Natural killer cell (primary cell): ENCODE data around the gene GAS6. TPM values are rescaled to one million over a fixed set of nuclear protein-coding genes. Genes with fewer than 3 reads are reported as not detected.
"Not testable (repeated sequence)": the region's sequence is repeated elsewhere in the genome, so short reads cannot be mapped to it uniquely, and the experiment has no call there.

ENCODE experiments used
- ATAC-seq, 3 donors: fragments of 150-1000 bp in 2 of 3; fragments of 200-7000 bp in 1 of 3; cut with Tn5 transposase; 1 replicate in 1 of 3; 2 replicates in 2 of 3; pipeline ENCODE4 v1.10.0; 2021; ENCODE audit warnings: mild to moderate bottlenecking in 2 of 3, moderate library complexity in 2 of 3
- DNase-seq, 2 donors: peaks; one replicate each; pipeline versions ENCODE4 v3.0.0 to v3.0.0-alpha.2; 2013 to 2021; ENCODE audit warnings: mixed read lengths in 1 of 2
- H3K27ac ChIP-seq: one replicate; pipeline ENCODE4 v1.5.1; 2013; ENCODE audit warnings: mild to moderate bottlenecking, low read length
- H3K27me3 ChIP-seq: one replicate; pipeline ENCODE4 v1.6.1; 2013; ENCODE audit warnings: low read length; ENCODE audit not compliant: control insufficient read depth, insufficient read depth
- H3K36me3 ChIP-seq: one replicate; pipeline ENCODE4 v1.6.1; 2013; ENCODE audit warnings: low read length; ENCODE audit not compliant: control insufficient read depth, insufficient read depth
- H3K4me1 ChIP-seq: one replicate; pipeline ENCODE4 v1.6.1; 2013; ENCODE audit warnings: low read length; ENCODE audit not compliant: control insufficient read depth, insufficient read depth
- H3K4me3 ChIP-seq: one replicate; pipeline ENCODE4 v1.5.1; 2013; ENCODE audit warnings: low read length
- H3K9me3 ChIP-seq: one replicate; pipeline ENCODE4 v1.6.1; 2013; ENCODE audit warnings: low read length; ENCODE audit not compliant: control insufficient read depth, insufficient read depth
- H3K27ac Mint-ChIP-seq, 2 donors: one replicate each; pipeline ENCODE4 v1.8.0; 2022; ENCODE audit warnings: mild to moderate bottlenecking in 2 of 2, mixed read lengths in 2 of 2, moderate library complexity in 1 of 2
- H3K27me3 Mint-ChIP-seq, 2 donors: one replicate each; pipeline ENCODE4 v1.8.0; 2022; ENCODE audit warnings: low read depth in 2 of 2, mixed read lengths in 2 of 2
- H3K36me3 Mint-ChIP-seq: one replicate; pipeline ENCODE4 v1.8.0; 2022; ENCODE audit warnings: mixed read lengths
- H3K4me1 Mint-ChIP-seq, 2 donors: one replicate each; pipeline ENCODE4 v1.8.0; 2022; ENCODE audit warnings: mixed read lengths in 2 of 2
- H3K4me3 Mint-ChIP-seq: one replicate; pipeline ENCODE4 v1.8.0; 2022; ENCODE audit warnings: mild to moderate bottlenecking, moderate library complexity, mixed read lengths
- H3K9me3 Mint-ChIP-seq, 2 donors: one replicate each; pipeline ENCODE4 v1.8.0; 2022; ENCODE audit warnings: mixed read lengths in 2 of 2
- WGBS: methylation state at CpG from one replicate; pipeline ENCODE4 v1.1.7; 2013; ENCODE audit warnings: missing lambda C conversion rate; ENCODE audit not compliant: insufficient coverage; 5-methylcytosine and 5-hydroxymethylcytosine counted together
- intact Hi-C: fragments of 100-400 bp; cut with micrococcal nuclease; formaldehyde crosslinking; loops from one replicate; pipeline ENCODE4 v1.14.2; 2022
- total RNA-seq, 4 donors: library from RNA; stranded (reverse); fragments of 120-200 nt in 1 of 4; gene quantifications; one replicate each; pipeline versions ENCODE4 v1.2.3 to v1.2.4, GENCODE V29; 2013 to 2022
- TF ChIP-seq, protein P1 (sequence below): fragments of 200-600 bp; IDR thresholded peaks from one replicate; pipeline ENCODE4 v1.8.0; 2022; ENCODE audit warnings: antibody characterized with exemption

GAS6 gene
- total RNA-seq = 1 to 10 TPM in 1 of 3 donors, under 1 TPM in 2; 0.40 to 1.4 (median 0.41) TPM
- 2.5 TPM for total RNA-seq (2013)

- Mint-ChIP-seq H3K4me3 (peak within 1 kb of the TSS; percentile 70), H3K36me3 (no peaks in the 10 kb centered on the region), H3K27ac (no peak within 1 kb of the TSS), H3K27me3 (peaks cover 44 to 46% of the 10 kb centered on the region in 2 donors), H3K4me1 (peaks cover 5 to 16% of the 10 kb centered on the region in 2 donors), H3K9me3 (no peaks in the 10 kb centered on the region)
- DNase-seq = peak; percentile 16 to 51
- TF ChIP-seq, protein P1, sequence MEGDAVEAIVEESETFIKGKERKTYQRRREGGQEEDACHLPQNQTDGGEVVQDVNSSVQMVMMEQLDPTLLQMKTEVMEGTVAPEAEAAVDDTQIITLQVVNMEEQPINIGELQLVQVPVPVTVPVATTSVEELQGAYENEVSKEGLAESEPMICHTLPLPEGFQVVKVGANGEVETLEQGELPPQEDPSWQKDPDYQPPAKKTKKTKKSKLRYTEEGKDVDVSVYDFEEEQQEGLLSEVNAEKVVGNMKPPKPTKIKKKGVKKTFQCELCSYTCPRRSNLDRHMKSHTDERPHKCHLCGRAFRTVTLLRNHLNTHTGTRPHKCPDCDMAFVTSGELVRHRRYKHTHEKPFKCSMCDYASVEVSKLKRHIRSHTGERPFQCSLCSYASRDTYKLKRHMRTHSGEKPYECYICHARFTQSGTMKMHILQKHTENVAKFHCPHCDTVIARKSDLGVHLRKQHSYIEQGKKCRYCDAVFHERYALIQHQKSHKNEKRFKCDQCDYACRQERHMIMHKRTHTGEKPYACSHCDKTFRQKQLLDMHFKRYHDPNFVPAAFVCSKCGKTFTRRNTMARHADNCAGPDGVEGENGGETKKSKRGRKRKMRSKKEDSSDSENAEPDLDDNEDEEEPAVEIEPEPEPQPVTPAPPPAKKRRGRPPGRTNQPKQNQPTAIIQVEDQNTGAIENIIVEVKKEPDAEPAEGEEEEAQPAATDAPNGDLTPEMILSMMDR = no peak
- no peak within 1 kb of the TSS for H3K4me3 ChIP-seq
- 1% methylated on average over 116 of the region's 116 CpGs for WGBS
- H3K4me1 ChIP-seq = peaks cover 20% of the 10 kb centered on the region
- peaks cover 26% of the 10 kb centered on the region for H3K27me3 ChIP-seq
- peak in 2 of 3 donors; percentile 36 to 58 for ATAC-seq
- no peaks in the 10 kb centered on the region for H3K36me3 ChIP-seq
- H3K9me3 ChIP-seq = no peaks in the 10 kb centered on the region
- no peak within 1 kb of the TSS for H3K27ac ChIP-seq
- intact Hi-C loops = no loop called here
Measured at GRCh38 chr13:113863524-113864272, at the start of gene GAS6. TSS of gene GAS6 (minus strand) at chr13:113864076. CDS start at chr13:113863920, 156 bp downstream.

- H3K36me3 ChIP-seq, H3K27ac ChIP-seq, H3K27ac Mint-ChIP-seq, intact Hi-C loops, H3K4me3 ChIP-seq, H3K4me1 ChIP-seq, ATAC-seq, H3K9me3 ChIP-seq, H3K4me3 Mint-ChIP-seq, H3K4me1 Mint-ChIP-seq, H3K36me3 Mint-ChIP-seq, H3K9me3 Mint-ChIP-seq, DNase-seq: not testable (repeated sequence)
- H3K27me3 ChIP-seq = peaks cover 18% of the 10 kb centered on the region
- WGBS = 95% methylated on average over 8 of the region's 8 CpGs
- peaks cover 49 to 53% of the 10 kb centered on the region in 2 donors for H3K27me3 Mint-ChIP-seq
Measured at GRCh38 chr13:113913408-113913807, 49.5 kb upstream of the GAS6 start.

DNA sequence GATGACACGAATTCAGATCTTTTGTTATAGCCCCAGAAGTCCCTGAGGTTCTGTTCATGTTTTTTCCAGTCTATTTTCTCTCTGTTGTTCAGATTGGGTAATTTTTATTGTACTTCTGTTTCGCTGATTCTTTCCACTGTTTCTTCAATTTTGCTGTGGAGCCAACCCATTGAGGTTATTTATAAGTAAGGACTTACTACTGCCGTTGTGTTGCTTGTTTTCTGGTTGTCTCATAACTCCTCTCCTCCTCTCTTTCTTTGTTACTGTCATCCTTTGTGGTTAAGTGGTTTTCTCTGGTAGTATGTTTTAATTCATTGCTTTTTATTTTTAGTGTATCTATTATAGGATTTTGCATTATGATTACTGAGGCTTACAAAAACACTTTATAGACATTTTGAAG lies 48.7 kb upstream of the GAS6 start:
- no peak overlapping the region for H3K4me3 ChIP-seq
- Mint-ChIP-seq H3K4me1 (peaks cover 0 to 5% of the 10 kb centered on the region in 2 donors), H3K4me3 (no peak overlapping the region), H3K27me3 (peaks cover 52 to 61% of the 10 kb centered on the region in 2 donors), H3K27ac (no peak overlapping the region), H3K9me3 (no peaks in the 10 kb centered on the region), H3K36me3 (no peaks in the 10 kb centered on the region)
- intact Hi-C loops = no loop called here
- peaks cover 23% of the 10 kb centered on the region for H3K27me3 ChIP-seq
- H3K27ac ChIP-seq = no peak overlapping the region
- TF ChIP-seq, protein P1 = no peak
- H3K36me3 ChIP-seq = no peaks in the 10 kb centered on the region
- H3K9me3 ChIP-seq = no peaks in the 10 kb centered on the region
- 80% methylated on average over 1 of the region's 3 CpGs for WGBS
- DNase-seq = no peak
- ATAC-seq = no peak
- H3K4me1 ChIP-seq = no peaks in the 10 kb centered on the region

- DNase-seq = no peak
- Histone ChIP-seq H3K36me3 (no peaks in the 10 kb centered on the region), H3K4me3 (no peak overlapping the region), H3K4me1 (no peaks in the 10 kb centered on the region), H3K9me3 (no peaks in the 10 kb centered on the region), H3K27ac (no peak overlapping the region), H3K27me3 (peaks cover 23% of the 10 kb centered on the region)
- H3K27ac Mint-ChIP-seq = no peak overlapping the region
- no peaks in the 10 kb centered on the region for H3K4me1 Mint-ChIP-seq
- intact Hi-C loops = no loop called here
- peaks cover 45 to 55% of the 10 kb centered on the region in 2 donors for H3K27me3 Mint-ChIP-seq
- WGBS = 39% methylated on average over 17 of the region's 17 CpGs
- TF ChIP-seq, protein P1 = no peak
- no peaks in the 10 kb centered on the region for H3K9me3 Mint-ChIP-seq
- ATAC-seq = no peak
- no peaks in the 10 kb centered on the region for H3K36me3 Mint-ChIP-seq
- H3K4me3 Mint-ChIP-seq = no peak overlapping the region
Measured at GRCh38 chr13:113907635-113908617, 44.0 kb upstream of the GAS6 start.
